Esophagus (tissue), 2 donors: Measurements from ENCODE around the gene TDRD9. TPM values are rescaled to one million over a fixed set of nuclear protein-coding genes. Genes with fewer than 3 reads are reported as not detected.
"Not testable (repeated sequence)": the region's sequence is repeated elsewhere in the genome, so short reads cannot be mapped to it uniquely, and the experiment has no call there.

Source experiments
- H3K27ac ChIP-seq, 2 donors: one replicate each; pipeline ENCODE4 v1.5.1; 2013; ENCODE audit warnings: low read depth in 2 of 2, mild to moderate bottlenecking in 2 of 2, inconsistent platforms in 1 of 2, low read length in 1 of 2, moderate library complexity in 1 of 2
- H3K27me3 ChIP-seq, 2 donors: one replicate each; pipeline ENCODE4 v1.6.1; 2013; ENCODE audit warnings: low read length in 2 of 2, control low read depth in 1 of 2, mild to moderate bottlenecking in 1 of 2; ENCODE audit not compliant: insufficient read depth in 2 of 2, control insufficient read depth in 1 of 2
- H3K36me3 ChIP-seq, 2 donors: one replicate each; pipeline ENCODE4 v1.6.1; 2013; ENCODE audit warnings: low read length in 1 of 2; ENCODE audit not compliant: control insufficient read depth in 2 of 2, insufficient read depth in 2 of 2
- H3K4me1 ChIP-seq, 2 donors: one replicate each; pipeline ENCODE4 v1.6.1; 2013; ENCODE audit warnings: low read length in 1 of 2; ENCODE audit not compliant: control insufficient read depth in 2 of 2, insufficient read depth in 2 of 2
- H3K4me3 ChIP-seq, 2 donors: one replicate each; pipeline ENCODE4 v1.5.1; 2013; ENCODE audit warnings: low read length in 2 of 2, mild to moderate bottlenecking in 2 of 2, low read depth in 1 of 2, moderate library complexity in 1 of 2
- H3K9me3 ChIP-seq, 2 donors: one replicate each; pipeline ENCODE4 v1.6.1; 2013; ENCODE audit warnings: mild to moderate bottlenecking in 2 of 2, low read depth in 1 of 2, low read length in 1 of 2, moderate library complexity in 1 of 2; ENCODE audit not compliant: control insufficient read depth in 2 of 2, insufficient read depth in 1 of 2
- WGBS, 2 donors: extraction: QIAGEN DNeasy Blood & Tissue Kit; methylation state at CpG; one replicate each; pipeline ENCODE4 v1.1.7; 2013; 5-methylcytosine and 5-hydroxymethylcytosine counted together
- polyA plus RNA-seq, 2 donors: library from polyadenylated mRNA; stranded (reverse); fragments of 200-250 nt; gene quantifications; one replicate each; pipeline ENCODE4 v1.2.3, GENCODE V29; 2013
- donor health status: healthy with polysubstance abuse.
- donor health status: Bipolar disorder and iron deficiency.

The TDRD9 gene
- polyA plus RNA-seq, 2 donors, result 0.28 to 0.39 TPM

DNA sequence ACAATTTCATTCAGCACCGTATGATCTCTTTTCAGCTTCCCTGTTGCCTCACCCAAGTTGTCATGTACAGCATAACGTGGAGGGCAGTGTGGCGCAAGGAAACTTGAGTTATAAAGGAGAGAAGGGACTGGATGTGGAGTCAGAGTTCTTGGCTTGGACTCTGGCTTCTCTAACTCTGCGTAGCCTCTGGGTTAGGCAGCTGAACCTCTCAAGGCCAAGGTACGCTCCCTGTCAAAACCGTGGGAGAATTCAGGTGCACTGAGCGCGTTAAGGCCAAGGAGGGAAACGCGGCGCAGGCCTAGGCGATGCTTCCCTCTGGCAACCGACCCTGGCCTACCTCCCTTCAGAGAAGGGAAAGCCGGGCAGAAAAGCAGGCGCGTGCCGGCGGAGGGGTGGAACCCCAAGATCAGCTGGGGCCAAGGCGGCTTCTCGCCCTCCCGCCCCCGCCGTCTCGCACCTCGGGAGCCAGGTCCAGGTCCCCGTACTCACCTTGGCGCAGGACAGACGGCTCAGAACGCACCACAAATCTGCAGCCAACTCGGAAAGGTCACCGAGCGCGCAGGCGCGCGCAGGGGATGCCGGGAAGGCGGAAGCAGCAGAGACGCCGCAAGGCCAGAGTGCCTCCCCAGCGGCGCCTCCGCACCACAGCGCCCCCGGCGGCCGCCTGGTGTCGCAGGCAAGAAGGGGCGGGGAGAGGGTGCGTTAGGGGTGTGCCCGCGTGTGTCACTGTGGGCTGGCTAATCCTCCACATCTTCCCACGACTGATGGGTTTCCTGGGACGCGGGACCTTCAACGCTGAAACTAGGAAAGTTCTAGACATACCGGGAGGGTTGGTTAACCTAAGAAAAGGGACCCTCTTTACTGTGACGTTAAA is 7.0 kb upstream of the TDRD9 start:
- peaks cover 0 to 2% of the 10 kb centered on the region in 2 donors for H3K4me1 ChIP-seq
- peak overlapping the region; percentile 77 to 93 for H3K4me3 ChIP-seq
- peaks cover 0 to 10% of the 10 kb centered on the region in 2 donors for H3K36me3 ChIP-seq
- peak overlapping the region; percentile 75 to 95 for H3K27ac ChIP-seq
- 1% methylated on average over 58 of the region's 58 CpGs for WGBS, 2 donors
- no peaks in the 10 kb centered on the region for H3K9me3 ChIP-seq
- H3K27me3 ChIP-seq, result no peaks in the 10 kb centered on the region

DNA sequence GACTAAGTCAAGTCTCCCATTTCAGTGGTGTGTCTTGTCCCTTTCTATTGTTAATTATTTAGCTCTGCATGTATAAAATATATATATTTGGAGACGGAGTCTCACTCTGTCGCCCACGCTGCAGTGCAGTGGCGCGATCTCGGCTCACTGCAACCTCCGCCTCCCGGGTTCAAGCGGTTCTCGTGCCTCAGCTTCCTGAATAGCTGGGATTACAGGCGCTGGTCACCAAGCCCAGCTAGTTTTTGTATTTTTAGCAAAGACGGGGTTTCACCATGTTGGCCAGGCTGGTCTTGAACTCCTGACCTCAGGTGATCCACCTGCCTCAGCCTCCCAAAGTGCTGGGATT is 6.4 kb upstream of the TDRD9 start:
- H3K4me1 ChIP-seq, H3K27ac ChIP-seq, H3K4me3 ChIP-seq, H3K36me3 ChIP-seq, H3K27me3 ChIP-seq, H3K9me3 ChIP-seq: not testable (repeated sequence)
- WGBS, 2 donors, result 62 to 65% methylated on average over 12 of the region's 12 CpGs

DNA sequence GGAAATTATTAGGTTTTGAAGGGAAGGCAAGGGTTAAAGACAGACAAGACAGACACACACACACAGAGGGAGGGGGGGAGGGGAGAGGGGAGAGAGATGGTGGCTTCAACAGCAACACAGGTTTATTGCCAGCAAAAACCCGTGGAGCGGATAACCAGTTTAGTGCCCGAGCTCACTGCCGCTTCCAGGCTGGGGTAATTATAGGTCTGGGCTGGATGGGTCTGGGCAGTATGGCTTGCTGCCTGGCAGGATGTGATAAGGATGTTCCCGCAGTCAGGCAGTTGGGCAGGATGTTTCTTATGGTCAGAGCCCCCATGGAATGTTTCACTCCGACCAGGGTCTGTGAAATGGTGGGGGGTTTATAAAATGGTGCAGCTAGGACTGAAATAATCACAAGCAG is 4.4 kb upstream of the TDRD9 start:
- H3K4me1 ChIP-seq, result peaks cover 0 to 2% of the 10 kb centered on the region in 2 donors
- WGBS, 2 donors, result 19 to 23% methylated on average over 6 of the region's 6 CpGs
- no peaks in the 10 kb centered on the region for H3K36me3 ChIP-seq
- H3K9me3 ChIP-seq, result no peaks in the 10 kb centered on the region
- H3K27ac ChIP-seq, result no peak overlapping the region
- H3K4me3 ChIP-seq, result no peak overlapping the region
- H3K27me3 ChIP-seq, result no peaks in the 10 kb centered on the region

DNA sequence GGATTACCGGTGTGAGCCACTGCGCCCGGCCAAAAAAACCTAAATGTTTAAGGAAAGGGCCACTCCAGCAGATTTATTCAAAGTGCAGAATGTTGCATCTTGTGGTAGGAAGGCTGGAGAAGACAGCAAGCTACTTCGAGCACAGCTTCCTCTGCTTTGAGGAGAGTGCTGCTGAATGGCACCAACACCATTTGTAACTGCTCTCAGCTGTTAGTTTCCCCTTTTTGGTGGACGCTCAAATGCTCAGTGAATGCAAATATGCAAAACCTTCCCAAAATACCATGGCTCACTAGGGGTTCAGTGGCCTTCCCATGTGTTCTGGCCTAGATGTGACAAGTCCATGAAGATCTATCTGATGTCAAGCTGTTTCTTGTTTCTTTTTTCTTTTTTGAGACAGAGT is 2.9 kb upstream of the TDRD9 start:
- no peak overlapping the region for H3K27ac ChIP-seq
- no peaks in the 10 kb centered on the region for H3K27me3 ChIP-seq
- H3K36me3 ChIP-seq, result no peaks in the 10 kb centered on the region
- H3K4me1 ChIP-seq, result peaks cover 0 to 2% of the 10 kb centered on the region in 2 donors
- H3K9me3 ChIP-seq, result no peaks in the 10 kb centered on the region
- WGBS, 2 donors, result 81 to 89% methylated on average over 5 of the region's 5 CpGs
- H3K4me3 ChIP-seq, result no peak overlapping the region

DNA sequence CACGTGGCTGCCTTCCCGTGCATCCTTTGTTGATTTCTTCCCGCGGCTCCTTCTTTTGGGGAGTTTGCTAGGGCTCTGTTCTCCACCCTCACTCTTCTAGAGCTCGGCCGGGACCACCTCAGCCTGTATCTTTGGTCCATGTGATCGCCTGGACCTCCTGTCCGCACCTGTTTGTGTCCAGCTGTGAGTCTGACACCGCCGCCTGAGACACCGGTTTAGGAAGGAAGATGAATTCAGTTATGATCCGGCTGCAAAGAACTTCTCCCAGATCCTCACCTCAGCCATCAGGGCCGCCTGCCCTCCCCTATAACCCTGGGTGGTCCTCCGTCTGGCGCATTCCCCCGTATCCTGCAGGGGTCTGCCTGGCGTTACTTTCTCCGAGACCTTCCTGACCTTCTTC is 690 bp upstream of the TDRD9 start:
- H3K9me3 ChIP-seq, result no peaks in the 10 kb centered on the region
- no peaks in the 10 kb centered on the region for H3K36me3 ChIP-seq
- no peak overlapping the region for H3K27ac ChIP-seq
- no peaks in the 10 kb centered on the region for H3K4me1 ChIP-seq
- H3K27me3 ChIP-seq, result no peaks in the 10 kb centered on the region
- 91 to 93% methylated on average over 18 of the region's 18 CpGs for WGBS, 2 donors
- H3K4me3 ChIP-seq, result no peak overlapping the region

DNA sequence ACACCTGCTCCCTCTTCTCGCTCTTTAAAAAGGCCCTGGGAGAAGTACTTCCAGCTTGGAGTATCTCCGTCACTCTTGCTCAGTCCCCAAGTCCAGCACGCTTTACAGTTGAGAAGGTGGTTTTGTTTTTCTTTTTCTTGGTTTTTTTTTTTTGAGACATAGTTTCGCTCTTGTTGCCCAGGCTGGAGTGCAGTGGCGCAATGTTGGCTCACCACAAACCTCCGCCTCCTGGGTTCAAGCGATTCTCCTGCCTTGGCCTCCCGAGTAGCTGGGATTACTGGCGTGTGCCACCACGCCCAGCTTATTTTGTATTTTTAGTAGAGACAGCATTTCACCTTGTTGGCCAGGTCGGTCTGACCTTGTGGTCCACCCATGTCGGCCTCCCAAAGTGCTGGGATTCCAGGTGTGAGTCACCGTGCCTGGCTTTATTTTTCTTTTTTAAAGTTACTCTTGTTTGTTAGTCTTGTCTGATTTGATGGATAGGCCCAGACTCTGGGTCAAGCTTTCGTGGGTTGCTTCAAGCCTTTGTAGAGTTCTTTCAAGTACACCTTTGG is 1.9 kb downstream of the TDRD9 start:
- no peaks in the 10 kb centered on the region for H3K36me3 ChIP-seq
- 66 to 70% methylated on average over 14 of the region's 14 CpGs for WGBS, 2 donors
- no peak overlapping the region for H3K27ac ChIP-seq
- no peaks in the 10 kb centered on the region for H3K27me3 ChIP-seq
- H3K9me3 ChIP-seq, result no peaks in the 10 kb centered on the region
- H3K4me3 ChIP-seq, result no peak overlapping the region
- H3K4me1 ChIP-seq, result no peaks in the 10 kb centered on the region

DNA sequence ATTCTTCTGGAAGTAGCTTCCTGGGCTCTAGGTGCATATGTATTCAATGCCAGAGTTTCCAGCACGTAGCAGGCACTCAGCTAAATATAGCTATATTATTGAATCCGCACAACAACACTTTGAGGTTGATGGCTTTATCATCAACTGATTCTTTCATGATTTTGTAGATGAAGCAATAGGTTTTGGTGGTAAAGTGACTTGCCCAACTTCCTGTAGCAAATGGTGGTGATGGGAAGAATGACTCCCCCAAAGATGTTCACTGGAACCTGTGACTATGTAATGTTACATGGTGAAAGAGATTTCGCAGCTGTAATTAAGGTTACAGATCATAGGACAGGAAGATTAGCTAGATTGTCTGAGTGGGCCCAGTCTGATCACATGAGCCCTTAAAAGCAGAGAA is 3.2 kb downstream of the TDRD9 start:
- no peaks in the 10 kb centered on the region for H3K27me3 ChIP-seq
- no peaks in the 10 kb centered on the region for H3K36me3 ChIP-seq
- no peak overlapping the region for H3K4me3 ChIP-seq
- H3K4me1 ChIP-seq, result no peaks in the 10 kb centered on the region
- 76 to 81% methylated on average over 3 of the region's 3 CpGs for WGBS, 2 donors
- H3K9me3 ChIP-seq, result no peaks in the 10 kb centered on the region
- no peak overlapping the region for H3K27ac ChIP-seq

DNA sequence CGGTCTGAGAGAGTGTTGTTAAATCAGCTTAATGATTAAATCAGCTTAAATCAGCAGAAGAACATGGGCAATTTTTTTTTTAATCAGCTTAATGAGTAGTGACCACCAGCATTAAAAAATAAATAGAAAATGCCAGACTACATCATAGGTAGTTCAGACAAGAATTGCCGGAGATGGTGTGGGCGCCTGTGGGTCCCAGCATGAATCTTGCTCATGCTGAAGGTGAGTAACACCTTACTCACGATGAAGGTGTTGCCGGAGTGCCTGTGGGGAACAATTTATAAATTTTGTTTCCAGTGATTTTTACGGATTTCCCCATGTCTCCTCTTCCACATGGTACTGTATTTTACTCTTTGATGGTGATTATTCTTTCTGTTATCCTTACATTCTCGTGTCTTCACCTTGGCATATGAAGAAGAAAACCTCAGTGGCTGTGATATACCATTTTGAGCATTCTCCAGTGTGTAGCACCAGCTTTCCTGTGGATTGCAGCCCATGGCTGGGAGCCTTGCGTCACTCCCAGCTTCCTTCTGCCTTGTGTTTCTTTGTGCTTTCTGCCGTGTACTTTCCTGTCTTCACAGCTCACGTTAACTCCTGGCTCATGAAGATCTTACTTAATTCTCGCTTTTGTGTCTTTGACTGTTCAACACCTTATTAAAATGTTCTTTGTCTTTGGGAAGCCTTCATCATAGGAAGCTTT is 4.7 kb downstream of the TDRD9 start:
- Histone ChIP-seq H3K4me1 (no peaks in the 10 kb centered on the region), H3K36me3 (no peaks in the 10 kb centered on the region), H3K9me3 (no peaks in the 10 kb centered on the region), H3K27ac (peak overlapping the region in 1 of 2 donors; percentile 50), H3K27me3 (no peaks in the 10 kb centered on the region), H3K4me3 (no peak overlapping the region)
- WGBS, 2 donors, result 53 to 69% methylated on average over 11 of the region's 11 CpGs

DNA sequence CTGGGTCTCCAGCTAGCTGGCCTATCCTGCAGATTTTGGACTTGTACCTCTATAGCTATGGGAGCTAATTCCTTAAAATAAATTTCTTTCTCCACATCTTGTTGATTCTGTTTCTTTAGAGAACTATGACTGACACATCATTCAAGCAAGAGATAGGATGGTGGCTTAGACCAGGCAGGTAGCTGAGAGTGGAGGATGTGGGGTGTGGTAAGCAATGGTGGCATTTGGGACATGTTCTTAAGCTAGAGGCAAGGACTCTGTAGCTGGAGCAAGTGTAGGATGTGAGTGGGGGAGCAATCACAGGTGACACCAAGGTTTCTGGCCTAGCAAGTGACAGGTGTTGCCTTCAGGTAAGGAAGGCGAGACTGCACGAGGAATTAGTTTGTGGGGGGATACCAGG is 6.8 kb downstream of the TDRD9 start:
- no peaks in the 10 kb centered on the region for H3K4me1 ChIP-seq
- H3K9me3 ChIP-seq, result no peaks in the 10 kb centered on the region
- H3K27ac ChIP-seq, result no peak overlapping the region
- H3K4me3 ChIP-seq, result no peak overlapping the region
- 79 to 87% methylated on average over 2 of the region's 2 CpGs for WGBS, 2 donors
- no peaks in the 10 kb centered on the region for H3K36me3 ChIP-seq
- no peaks in the 10 kb centered on the region for H3K27me3 ChIP-seq
